ENCODE data around the gene NF1. TPM values are rescaled to one million over a fixed set of nuclear protein-coding genes. Genes with fewer than 3 reads are reported as not detected.
A peak's percentile ranks its signal among the peaks of the same experiment; 100 is the strongest.

The NF1 gene
- polyA plus RNA-seq, 1 of the 3 experiments (the other 2 are of a cell fraction): 19.6 TPM

DNA sequence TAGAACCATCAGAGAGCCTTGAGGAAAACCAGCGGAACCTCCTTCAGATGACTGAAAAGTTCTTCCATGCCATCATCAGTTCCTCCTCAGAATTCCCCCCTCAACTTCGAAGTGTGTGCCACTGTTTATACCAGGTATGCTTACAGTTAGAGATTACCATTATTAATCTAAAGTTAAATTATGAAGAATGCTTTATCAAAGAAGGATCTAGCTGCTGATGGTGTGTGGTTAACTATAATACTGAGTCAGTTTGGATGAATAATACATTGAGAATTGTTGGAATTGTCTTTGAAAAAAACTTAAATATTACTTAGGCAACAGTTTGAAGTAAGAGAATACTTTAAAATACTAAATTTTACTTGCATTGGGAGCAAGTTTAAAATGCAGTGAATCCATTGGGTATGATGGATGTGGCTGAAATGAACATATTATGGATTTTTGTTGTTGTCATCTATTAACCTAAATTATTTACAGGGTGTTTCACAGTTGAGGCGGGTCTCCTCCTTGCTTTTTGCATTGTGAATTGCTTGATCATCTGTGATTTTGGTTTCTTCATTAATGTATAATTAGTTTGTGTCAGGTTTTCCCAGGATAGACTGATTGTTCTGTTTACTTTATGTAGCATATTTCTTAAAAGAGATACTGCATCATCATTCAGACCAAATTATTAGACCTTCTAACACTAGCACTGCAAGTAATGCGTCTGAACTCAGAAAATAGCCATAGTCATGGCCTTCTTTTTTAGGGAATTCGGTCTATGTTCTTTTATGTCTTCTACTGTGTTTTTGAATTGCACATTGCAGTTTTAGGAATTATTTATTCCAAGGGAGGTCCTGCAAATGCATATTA lies 154.4 kb downstream of the NF1 start (continued):
- TF ChIP-seq, protein P1, sequence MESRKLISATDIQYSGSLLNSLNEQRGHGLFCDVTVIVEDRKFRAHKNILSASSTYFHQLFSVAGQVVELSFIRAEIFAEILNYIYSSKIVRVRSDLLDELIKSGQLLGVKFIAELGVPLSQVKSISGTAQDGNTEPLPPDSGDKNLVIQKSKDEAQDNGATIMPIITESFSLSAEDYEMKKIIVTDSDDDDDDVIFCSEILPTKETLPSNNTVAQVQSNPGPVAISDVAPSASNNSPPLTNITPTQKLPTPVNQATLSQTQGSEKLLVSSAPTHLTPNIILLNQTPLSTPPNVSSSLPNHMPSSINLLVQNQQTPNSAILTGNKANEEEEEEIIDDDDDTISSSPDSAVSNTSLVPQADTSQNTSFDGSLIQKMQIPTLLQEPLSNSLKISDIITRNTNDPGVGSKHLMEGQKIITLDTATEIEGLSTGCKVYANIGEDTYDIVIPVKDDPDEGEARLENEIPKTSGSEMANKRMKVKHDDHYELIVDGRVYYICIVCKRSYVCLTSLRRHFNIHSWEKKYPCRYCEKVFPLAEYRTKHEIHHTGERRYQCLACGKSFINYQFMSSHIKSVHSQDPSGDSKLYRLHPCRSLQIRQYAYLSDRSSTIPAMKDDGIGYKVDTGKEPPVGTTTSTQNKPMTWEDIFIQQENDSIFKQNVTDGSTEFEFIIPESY (IDR thresholded peaks at IDR 0.05; ENCODE audit: borderline replicate concordance, low read depth): no peak
- TF ChIP-seq RAD21 (IDR thresholded peaks at IDR 0.05; ENCODE audit: low read length): no peak
- TF ChIP-seq RFX5 (IDR thresholded peaks at IDR 0.05; ENCODE audit: low read length): no peak
- peak; percentile 83 for TF ChIP-seq PBX3 (IDR thresholded peaks at IDR 0.05)
- no peak for TF ChIP-seq GABPA (IDR thresholded peaks at IDR 0.05; ENCODE audit: low read depth)
- no peak for TF ChIP-seq ELF1 (IDR thresholded peaks at IDR 0.05)
- no peak for TF ChIP-seq TAF1 (IDR thresholded peaks at IDR 0.05; ENCODE audit: borderline replicate concordance, low read depth, low read length)
- peak; percentile 8 to 99; a peak in 2 of 4 replicates for TF ChIP-seq EP300 (IDR thresholded peaks at IDR 0.05; ENCODE audit: borderline replicate concordance in 1 of 2, low read depth in 1 of 2, low read length in 1 of 2)
- no peak for TF ChIP-seq RCOR1 (IDR thresholded peaks at IDR 0.05; ENCODE audit: low read length)
- TF ChIP-seq RXRA (IDR thresholded peaks at IDR 0.05; ENCODE audit: borderline replicate concordance, low read depth): peak; percentile 67; the same call in 1 of the 2 replicates

GRCh38 chr17:31249835-31250141 lies 155.0 kb downstream of the NF1 start:
- no peaks in the 10 kb centered on the region for H3K27me3 ChIP-seq (ENCODE audit: insufficient read depth)
- TF ChIP-seq, protein P2, sequence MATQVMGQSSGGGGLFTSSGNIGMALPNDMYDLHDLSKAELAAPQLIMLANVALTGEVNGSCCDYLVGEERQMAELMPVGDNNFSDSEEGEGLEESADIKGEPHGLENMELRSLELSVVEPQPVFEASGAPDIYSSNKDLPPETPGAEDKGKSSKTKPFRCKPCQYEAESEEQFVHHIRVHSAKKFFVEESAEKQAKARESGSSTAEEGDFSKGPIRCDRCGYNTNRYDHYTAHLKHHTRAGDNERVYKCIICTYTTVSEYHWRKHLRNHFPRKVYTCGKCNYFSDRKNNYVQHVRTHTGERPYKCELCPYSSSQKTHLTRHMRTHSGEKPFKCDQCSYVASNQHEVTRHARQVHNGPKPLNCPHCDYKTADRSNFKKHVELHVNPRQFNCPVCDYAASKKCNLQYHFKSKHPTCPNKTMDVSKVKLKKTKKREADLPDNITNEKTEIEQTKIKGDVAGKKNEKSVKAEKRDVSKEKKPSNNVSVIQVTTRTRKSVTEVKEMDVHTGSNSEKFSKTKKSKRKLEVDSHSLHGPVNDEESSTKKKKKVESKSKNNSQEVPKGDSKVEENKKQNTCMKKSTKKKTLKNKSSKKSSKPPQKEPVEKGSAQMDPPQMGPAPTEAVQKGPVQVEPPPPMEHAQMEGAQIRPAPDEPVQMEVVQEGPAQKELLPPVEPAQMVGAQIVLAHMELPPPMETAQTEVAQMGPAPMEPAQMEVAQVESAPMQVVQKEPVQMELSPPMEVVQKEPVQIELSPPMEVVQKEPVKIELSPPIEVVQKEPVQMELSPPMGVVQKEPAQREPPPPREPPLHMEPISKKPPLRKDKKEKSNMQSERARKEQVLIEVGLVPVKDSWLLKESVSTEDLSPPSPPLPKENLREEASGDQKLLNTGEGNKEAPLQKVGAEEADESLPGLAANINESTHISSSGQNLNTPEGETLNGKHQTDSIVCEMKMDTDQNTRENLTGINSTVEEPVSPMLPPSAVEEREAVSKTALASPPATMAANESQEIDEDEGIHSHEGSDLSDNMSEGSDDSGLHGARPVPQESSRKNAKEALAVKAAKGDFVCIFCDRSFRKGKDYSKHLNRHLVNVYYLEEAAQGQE (IDR thresholded peaks at IDR 0.05; ENCODE audit: low read depth, low read length): no peak
- no peak for TF ChIP-seq ELF1 (IDR thresholded peaks at IDR 0.05)
- TF ChIP-seq MAX (IDR thresholded peaks at IDR 0.05; ENCODE audit: low read depth): no peak
- TF ChIP-seq YY1 (IDR thresholded peaks at IDR 0.05; ENCODE audit: low read depth): no peak
- TF ChIP-seq SMC3 (IDR thresholded peaks at IDR 0.05; ENCODE audit: low read depth, low read length): no peak
- no peak for TF ChIP-seq FOXM1 (IDR thresholded peaks at IDR 0.05; ENCODE audit: low read depth)
- POLR2A ChIA-PET: no interaction called here

More at GRCh38 chr17:31249835-31250141, 155.0 kb downstream of the NF1 start:
- H3K9me3 ChIP-seq: no peaks in the 10 kb centered on the region
- H3K9me2 ChIP-seq: no peaks in the 10 kb centered on the region
- no peaks in the 10 kb centered on the region for H3K79me2 ChIP-seq (ENCODE audit: insufficient read depth)
- DNase-seq: no peak
- no peak overlapping the region for H2AFZ ChIP-seq (ENCODE audit: low read depth)
- CTCF ChIA-PET: no interaction called here
- H3K36me3 ChIP-seq (replicated peaks in 1 of 2; ENCODE audit: control insufficient read depth in 1 of 2, insufficient read depth in 2 of 2, low read length in 1 of 2): peaks cover 28 to 44% of the 10 kb centered on the region in 2 experiments
- 80% methylated on average over 4 of the region's 4 CpGs for WGBS (ENCODE audit: low lambda C conversion rate)
- H3F3A ChIP-seq (replicated peaks; ENCODE audit: insufficient read depth): peaks cover 34% of the 10 kb centered on the region
- H3K4me1 ChIP-seq (ENCODE audit: control insufficient read depth in 1 of 2, insufficient read depth in 2 of 2, low read depth in 1 of 2, low read length in 1 of 2): peaks cover 9 to 30% of the 10 kb centered on the region in 2 experiments; a peak in 3 of 4 replicates
- H3K27ac ChIP-seq (ENCODE audit: low read depth in 2 of 2, low read length in 1 of 2): peak overlapping the region; percentile 84 to 85; a peak in 3 of 4 replicates
- peak overlapping the region; percentile 32; the same call in 1 of the 2 replicates for H3K9ac ChIP-seq
- H4K20me1 ChIP-seq (ENCODE audit: insufficient read depth): no peaks in the 10 kb centered on the region
- no peak overlapping the region for H3K4me3 ChIP-seq (ENCODE audit: low read depth in 2 of 2, low read length in 1 of 2)
- H3K4me2 ChIP-seq: no peak overlapping the region
